Astrocyte of the spinal cord (primary cell): ENCODE results near the gene TBKBP1.

ENCODE experiments used
- DNase-seq: peaks from one replicate; pipeline ENCODE4 v3.0.0; 2011; ENCODE audit warnings: low read depth, low spot score
- H3K4me3 ChIP-seq: 2 replicates; pipeline ENCODE4 v1.5.1; 2011; ENCODE audit warnings: low read depth, mild to moderate bottlenecking, low read length, moderate library complexity
- in situ Hi-C: cut with HindIII; loops from 2 replicates; pipeline ENCODE4 v1.10.0; 2017; ENCODE audit warnings: low sequenced_read_pairs
- TF ChIP-seq, protein P1 (sequence below): IDR thresholded peaks from 2 replicates; pipeline ENCODE4 v1.5.1; 2012; ENCODE audit warnings: low read depth, mild to moderate bottlenecking, low read length, inconsistent platforms

The TBKBP1 gene

DNA sequence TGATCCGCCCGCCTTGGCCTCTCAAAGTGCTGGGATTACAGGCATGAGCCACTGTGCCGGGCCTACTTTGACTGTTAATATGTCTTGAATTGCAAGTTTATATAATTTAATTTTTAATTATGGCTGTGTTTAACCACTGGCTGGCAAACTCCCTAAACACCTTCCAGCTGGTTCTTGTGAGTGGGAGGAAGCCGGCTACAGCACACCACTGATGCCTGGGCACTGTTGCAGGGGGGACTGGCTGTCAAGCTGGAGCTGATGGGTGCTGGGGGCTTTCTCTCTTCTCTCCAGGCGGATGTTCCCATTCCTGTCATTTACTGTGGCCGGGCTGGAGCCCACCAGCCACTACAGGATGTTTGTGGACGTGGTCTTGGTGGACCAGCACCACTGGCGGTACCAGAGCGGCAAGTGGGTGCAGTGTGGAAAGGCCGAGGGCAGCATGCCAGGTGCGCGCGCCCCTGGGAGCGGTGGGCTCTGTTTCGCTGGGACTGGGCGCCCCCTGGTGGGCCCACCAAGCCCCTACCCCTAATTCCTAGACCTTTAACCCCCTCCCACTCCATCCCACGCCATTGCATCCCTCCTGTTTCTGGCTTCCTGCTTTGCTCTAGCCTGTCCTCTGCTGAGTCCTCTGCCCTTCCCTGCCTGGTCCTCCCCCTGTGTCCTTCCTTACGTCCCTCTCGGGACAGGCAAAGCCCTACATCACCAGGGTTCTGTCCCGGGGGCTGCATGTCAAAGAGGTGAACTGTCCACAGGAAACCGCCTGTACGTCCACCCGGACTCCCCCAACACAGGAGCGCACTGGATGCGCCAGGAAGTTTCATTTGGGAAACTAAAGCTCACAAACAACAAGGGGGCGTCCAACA, 48.6 kb downstream of the TBKBP1 start:
- H3K4me3 ChIP-seq: no peak overlapping the region
- in situ Hi-C loops: no loop called here
- no peak for DNase-seq
- TF ChIP-seq, protein P1, sequence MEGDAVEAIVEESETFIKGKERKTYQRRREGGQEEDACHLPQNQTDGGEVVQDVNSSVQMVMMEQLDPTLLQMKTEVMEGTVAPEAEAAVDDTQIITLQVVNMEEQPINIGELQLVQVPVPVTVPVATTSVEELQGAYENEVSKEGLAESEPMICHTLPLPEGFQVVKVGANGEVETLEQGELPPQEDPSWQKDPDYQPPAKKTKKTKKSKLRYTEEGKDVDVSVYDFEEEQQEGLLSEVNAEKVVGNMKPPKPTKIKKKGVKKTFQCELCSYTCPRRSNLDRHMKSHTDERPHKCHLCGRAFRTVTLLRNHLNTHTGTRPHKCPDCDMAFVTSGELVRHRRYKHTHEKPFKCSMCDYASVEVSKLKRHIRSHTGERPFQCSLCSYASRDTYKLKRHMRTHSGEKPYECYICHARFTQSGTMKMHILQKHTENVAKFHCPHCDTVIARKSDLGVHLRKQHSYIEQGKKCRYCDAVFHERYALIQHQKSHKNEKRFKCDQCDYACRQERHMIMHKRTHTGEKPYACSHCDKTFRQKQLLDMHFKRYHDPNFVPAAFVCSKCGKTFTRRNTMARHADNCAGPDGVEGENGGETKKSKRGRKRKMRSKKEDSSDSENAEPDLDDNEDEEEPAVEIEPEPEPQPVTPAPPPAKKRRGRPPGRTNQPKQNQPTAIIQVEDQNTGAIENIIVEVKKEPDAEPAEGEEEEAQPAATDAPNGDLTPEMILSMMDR: peak; percentile 49

GRCh38 chr17:47744168-47745036, 50.4 kb downstream of the TBKBP1 start:
- DNase-seq: no peak
- H3K4me3 ChIP-seq: no peak overlapping the region
- TF ChIP-seq, protein P1: no peak
- in situ Hi-C loops: no loop called here

DNA sequence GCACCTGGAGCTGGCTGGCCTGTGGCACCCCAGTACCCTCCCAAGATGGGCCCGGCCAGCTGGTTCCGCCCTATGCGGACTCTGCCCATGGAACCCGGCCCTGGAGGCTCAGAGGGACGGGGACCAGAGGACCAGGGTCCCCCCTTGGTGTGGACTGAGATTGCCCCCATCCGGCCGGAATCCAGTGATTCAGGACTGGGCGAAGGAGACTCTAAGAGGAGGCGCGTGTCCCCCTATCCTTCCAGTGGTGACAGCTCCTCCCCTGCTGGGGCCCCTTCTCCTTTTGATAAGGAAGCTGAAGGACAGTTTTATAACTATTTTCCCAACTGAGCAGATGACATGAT, 51.0 kb downstream of the TBKBP1 start:
- no peak for DNase-seq
- H3K4me3 ChIP-seq: no peak overlapping the region
- in situ Hi-C loops: no loop called here
- TF ChIP-seq, protein P1: no peak

GRCh38 chr17:47751471-47751870, 57.5 kb downstream of the TBKBP1 start:
- in situ Hi-C loops: no loop called here
- TF ChIP-seq, protein P1: no peak
- no peak overlapping the region for H3K4me3 ChIP-seq
- no peak for DNase-seq

GRCh38 chr17:47757386-47757785, 63.4 kb downstream of the TBKBP1 start:
- TF ChIP-seq, protein P1: no peak
- DNase-seq: no peak
- in situ Hi-C loops: no loop called here
- no peak overlapping the region for H3K4me3 ChIP-seq

- DNase-seq: no peak
- in situ Hi-C loops: no loop called here
- TF ChIP-seq, protein P1: no peak
- no peak overlapping the region for H3K4me3 ChIP-seq
These were observed 66.6 kb downstream of the TBKBP1 start for GRCh38 chr17:47760409-47761140.
